K562 (cell line): ENCODE results near the gene KDELR3. TPM values are rescaled to one million over a fixed set of nuclear protein-coding genes. Genes with fewer than 3 reads are reported as not detected.

Source experiments
- CSDE1 ChIP-seq, 2 experiments: fragments of 450-650 bp; IDR thresholded peaks; 2 replicates each; pipeline ENCODE4 v1.6.1; 2016; ENCODE audit warnings: mild to moderate bottlenecking in 1 of 2
- CXXC5 ChIP-seq: fragments of 250-450 bp; sonication (Bioruptor Pico); IDR thresholded peaks from 2 replicates; pipeline ENCODE4 v1.8.0; 2022; ENCODE audit warnings: inconsistent platforms, mild to moderate bottlenecking, moderate library complexity
- HOXB6 ChIP-seq: fragments of 250-450 bp; sonication (Bioruptor Pico); IDR thresholded peaks from 2 replicates; pipeline ENCODE4 v1.5.1; 2022; ENCODE audit warnings: mild to moderate bottlenecking, borderline replicate concordance
- KDM2B ChIP-seq: fragments of 250-450 bp; sonication (Bioruptor Pico); IDR thresholded peaks from 2 replicates; pipeline ENCODE4 v1.8.0; 2021; ENCODE audit warnings: mild to moderate bottlenecking, moderate library complexity
- NELFE ChIP-seq: IDR thresholded peaks from 2 replicates; pipeline ENCODE4 v1.6.1; 2011; ENCODE audit warnings: mild to moderate bottlenecking; ENCODE audit not compliant: insufficient read depth, insufficient read length
- ZNF699 ChIP-seq: fragments of 250-450 bp; sonication (Bioruptor Pico); IDR thresholded peaks from 2 replicates; pipeline ENCODE4 v1.8.0; 2021; ENCODE audit warnings: mild to moderate bottlenecking, moderate library complexity; ENCODE audit not compliant: insufficient replicate concordance
- polyA plus RNA-seq, 8 experiments: library from polyadenylated mRNA; depleted of rRNA in 4 of 8; stranded (reverse) in 5 of 8; unstranded in 3 of 8; fragments of >200 nt; fragmentation: Nextera tagmentation in 2 of 8; fragmentation: Illumina TruSeq in 1 of 8; extraction: Ambion mirVana in 2 of 8; extraction: Trizol in 1 of 8; gene quantifications; 2 replicates each; pipeline versions ENCODE4 v1.2.1 to v1.2.3, GENCODE V29; 2011 to 2014; ENCODE audit warnings: inconsistent platforms in 1 of 8, missing spikeins in 1 of 8
- total RNA-seq, 7 experiments: library from RNA; depleted of rRNA in 6 of 7; stranded (reverse); fragments of >200 nt in 6 of 7; fragmentation: Illumina TruSeq in 2 of 7; extraction: Trizol in 2 of 7; gene quantifications; 2 replicates each; pipeline versions ENCODE4 v1.2.1 to v1.2.3, GENCODE V29; 2011 to 2021; ENCODE audit warnings: low replicate concordance in 1 of 7
- TF ChIP-seq, protein P1 (sequence below): sonication (generic); formaldehyde crosslinking; IDR thresholded peaks from 2 replicates; pipeline ENCODE4 v1.8.0; 2022; ENCODE audit warnings: mild to moderate bottlenecking, missing genetic modification reagents, borderline replicate concordance
- TF ChIP-seq, protein P2 (sequence below): sonication (generic); formaldehyde crosslinking; IDR thresholded peaks from 2 replicates; pipeline ENCODE4 v1.9.0; 2022; ENCODE audit warnings: mild to moderate bottlenecking, missing genetic modification reagents
- TF ChIP-seq, protein P3 (sequence below): sonication (generic); formaldehyde crosslinking; IDR thresholded peaks from 2 replicates; pipeline ENCODE4 v1.8.1; 2023; ENCODE audit warnings: mild to moderate bottlenecking, missing genetic modification reagents
- TF ChIP-seq, protein P4 (sequence below): fragments of 250-450 bp; sonication (Bioruptor Pico); IDR thresholded peaks from 2 replicates; pipeline ENCODE4 v1.9.0; 2021; ENCODE audit warnings: mild to moderate bottlenecking, inconsistent platforms
- TF ChIP-seq, protein P5 (sequence below), 2 experiments: fragments of 450-650 bp in 1 of 2; IDR thresholded peaks; 2 replicates each; pipeline ENCODE4 v1.6.1; 2011 to 2017; ENCODE audit warnings: low read depth in 2 of 2, antibody characterized with exemption in 1 of 2, borderline replicate concordance in 1 of 2, low read length in 1 of 2, mild to moderate bottlenecking in 1 of 2, mixed read lengths in 1 of 2; ENCODE audit not compliant: control insufficient read depth in 1 of 2

Gene KDELR3
- total and polyA plus RNA-seq, 9 of the 15 experiments (the other 6 are each of a cell fraction or from before 2014, with no cell fraction given): 7.1 to 44.8 (median 9.6) TPM

DNA sequence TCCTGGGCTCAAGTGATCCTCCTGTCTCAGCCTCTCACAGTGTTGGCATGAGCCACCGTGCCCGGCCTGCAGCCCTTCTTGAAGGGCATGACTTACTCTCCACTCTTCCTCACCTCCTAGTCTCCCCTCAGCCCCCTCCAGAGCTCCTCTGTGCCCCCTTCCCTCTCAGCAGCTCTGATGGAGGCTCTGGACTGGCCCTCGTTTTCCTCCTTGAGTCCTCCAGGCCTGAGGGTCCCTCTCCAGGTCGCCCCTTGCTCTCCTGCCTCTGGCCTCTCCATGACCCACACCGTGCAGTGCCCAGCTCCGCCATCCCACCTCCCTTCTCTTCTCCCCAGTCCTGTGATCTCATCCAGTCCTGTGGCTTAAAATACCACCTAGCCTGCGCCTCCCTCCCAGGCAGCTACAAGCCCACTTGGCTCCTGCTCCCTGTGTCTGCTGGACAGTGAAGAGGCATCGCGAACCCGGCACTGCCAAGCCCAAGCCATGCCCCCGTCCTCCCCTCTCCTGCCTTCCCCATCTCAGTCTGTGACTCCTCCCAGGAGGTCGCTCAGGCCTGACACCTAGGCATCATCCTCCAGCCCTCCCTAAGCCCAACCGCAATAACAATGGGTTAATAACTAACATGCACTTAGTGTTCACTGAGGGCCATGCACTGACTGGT is 24.8 kb upstream of the KDELR3 start (continued):
- TF ChIP-seq, protein P1, sequence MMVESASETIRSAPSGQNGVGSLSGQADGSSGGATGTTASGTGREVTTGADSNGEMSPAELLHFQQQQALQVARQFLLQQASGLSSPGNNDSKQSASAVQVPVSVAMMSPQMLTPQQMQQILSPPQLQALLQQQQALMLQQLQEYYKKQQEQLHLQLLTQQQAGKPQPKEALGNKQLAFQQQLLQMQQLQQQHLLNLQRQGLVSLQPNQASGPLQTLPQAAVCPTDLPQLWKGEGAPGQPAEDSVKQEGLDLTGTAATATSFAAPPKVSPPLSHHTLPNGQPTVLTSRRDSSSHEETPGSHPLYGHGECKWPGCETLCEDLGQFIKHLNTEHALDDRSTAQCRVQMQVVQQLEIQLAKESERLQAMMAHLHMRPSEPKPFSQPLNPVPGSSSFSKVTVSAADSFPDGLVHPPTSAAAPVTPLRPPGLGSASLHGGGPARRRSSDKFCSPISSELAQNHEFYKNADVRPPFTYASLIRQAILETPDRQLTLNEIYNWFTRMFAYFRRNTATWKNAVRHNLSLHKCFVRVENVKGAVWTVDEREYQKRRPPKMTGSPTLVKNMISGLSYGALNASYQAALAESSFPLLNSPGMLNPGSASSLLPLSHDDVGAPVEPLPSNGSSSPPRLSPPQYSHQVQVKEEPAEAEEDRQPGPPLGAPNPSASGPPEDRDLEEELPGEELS (CRISPR knock-in tag): no peak
- TF ChIP-seq, protein P2, sequence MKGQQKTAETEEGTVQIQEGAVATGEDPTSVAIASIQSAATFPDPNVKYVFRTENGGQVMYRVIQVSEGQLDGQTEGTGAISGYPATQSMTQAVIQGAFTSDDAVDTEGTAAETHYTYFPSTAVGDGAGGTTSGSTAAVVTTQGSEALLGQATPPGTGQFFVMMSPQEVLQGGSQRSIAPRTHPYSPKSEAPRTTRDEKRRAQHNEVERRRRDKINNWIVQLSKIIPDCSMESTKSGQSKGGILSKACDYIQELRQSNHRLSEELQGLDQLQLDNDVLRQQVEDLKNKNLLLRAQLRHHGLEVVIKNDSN (CRISPR knock-in tag): no peak
- TF ChIP-seq ZNF699 (CRISPR knock-in tag) (no peak), CSDE1 (IDR thresholded peaks at IDR 0.05) (no peak), CXXC5 (CRISPR knock-in tag) (no peak), KDM2B (CRISPR knock-in tag) (no peak), HOXB6 (CRISPR knock-in tag) (no peak), NELFE (no peak)
- TF ChIP-seq, protein P3, sequence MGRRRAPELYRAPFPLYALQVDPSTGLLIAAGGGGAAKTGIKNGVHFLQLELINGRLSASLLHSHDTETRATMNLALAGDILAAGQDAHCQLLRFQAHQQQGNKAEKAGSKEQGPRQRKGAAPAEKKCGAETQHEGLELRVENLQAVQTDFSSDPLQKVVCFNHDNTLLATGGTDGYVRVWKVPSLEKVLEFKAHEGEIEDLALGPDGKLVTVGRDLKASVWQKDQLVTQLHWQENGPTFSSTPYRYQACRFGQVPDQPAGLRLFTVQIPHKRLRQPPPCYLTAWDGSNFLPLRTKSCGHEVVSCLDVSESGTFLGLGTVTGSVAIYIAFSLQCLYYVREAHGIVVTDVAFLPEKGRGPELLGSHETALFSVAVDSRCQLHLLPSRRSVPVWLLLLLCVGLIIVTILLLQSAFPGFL (CRISPR knock-in tag): no peak
- TF ChIP-seq, protein P4, sequence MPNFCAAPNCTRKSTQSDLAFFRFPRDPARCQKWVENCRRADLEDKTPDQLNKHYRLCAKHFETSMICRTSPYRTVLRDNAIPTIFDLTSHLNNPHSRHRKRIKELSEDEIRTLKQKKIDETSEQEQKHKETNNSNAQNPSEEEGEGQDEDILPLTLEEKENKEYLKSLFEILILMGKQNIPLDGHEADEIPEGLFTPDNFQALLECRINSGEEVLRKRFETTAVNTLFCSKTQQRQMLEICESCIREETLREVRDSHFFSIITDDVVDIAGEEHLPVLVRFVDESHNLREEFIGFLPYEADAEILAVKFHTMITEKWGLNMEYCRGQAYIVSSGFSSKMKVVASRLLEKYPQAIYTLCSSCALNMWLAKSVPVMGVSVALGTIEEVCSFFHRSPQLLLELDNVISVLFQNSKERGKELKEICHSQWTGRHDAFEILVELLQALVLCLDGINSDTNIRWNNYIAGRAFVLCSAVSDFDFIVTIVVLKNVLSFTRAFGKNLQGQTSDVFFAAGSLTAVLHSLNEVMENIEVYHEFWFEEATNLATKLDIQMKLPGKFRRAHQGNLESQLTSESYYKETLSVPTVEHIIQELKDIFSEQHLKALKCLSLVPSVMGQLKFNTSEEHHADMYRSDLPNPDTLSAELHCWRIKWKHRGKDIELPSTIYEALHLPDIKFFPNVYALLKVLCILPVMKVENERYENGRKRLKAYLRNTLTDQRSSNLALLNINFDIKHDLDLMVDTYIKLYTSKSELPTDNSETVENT (CRISPR knock-in tag): no peak
- TF ChIP-seq, protein P5, sequence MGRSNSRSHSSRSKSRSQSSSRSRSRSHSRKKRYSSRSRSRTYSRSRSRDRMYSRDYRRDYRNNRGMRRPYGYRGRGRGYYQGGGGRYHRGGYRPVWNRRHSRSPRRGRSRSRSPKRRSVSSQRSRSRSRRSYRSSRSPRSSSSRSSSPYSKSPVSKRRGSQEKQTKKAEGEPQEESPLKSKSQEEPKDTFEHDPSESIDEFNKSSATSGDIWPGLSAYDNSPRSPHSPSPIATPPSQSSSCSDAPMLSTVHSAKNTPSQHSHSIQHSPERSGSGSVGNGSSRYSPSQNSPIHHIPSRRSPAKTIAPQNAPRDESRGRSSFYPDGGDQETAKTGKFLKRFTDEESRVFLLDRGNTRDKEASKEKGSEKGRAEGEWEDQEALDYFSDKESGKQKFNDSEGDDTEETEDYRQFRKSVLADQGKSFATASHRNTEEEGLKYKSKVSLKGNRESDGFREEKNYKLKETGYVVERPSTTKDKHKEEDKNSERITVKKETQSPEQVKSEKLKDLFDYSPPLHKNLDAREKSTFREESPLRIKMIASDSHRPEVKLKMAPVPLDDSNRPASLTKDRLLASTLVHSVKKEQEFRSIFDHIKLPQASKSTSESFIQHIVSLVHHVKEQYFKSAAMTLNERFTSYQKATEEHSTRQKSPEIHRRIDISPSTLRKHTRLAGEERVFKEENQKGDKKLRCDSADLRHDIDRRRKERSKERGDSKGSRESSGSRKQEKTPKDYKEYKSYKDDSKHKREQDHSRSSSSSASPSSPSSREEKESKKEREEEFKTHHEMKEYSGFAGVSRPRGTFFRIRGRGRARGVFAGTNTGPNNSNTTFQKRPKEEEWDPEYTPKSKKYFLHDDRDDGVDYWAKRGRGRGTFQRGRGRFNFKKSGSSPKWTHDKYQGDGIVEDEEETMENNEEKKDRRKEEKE (IDR thresholded peaks at IDR 0.05; ENCODE audit: borderline replicate concordance in 1 of 2, control insufficient read depth in 1 of 2, low read depth in 2 of 2, low read length in 1 of 2): no peak
